KBM-7 (cell line): ENCODE results near the gene TMEM161B.
"Not testable (repeated sequence)": the region's sequence is repeated elsewhere in the genome, so short reads cannot be mapped to it uniquely, and the experiment has no call there.

Experiments
- DNase-seq: peaks from one replicate; pipeline ENCODE4 v3.0.0-alpha.2; 2015
- in situ Hi-C: fragments of 300-500 bp; cut with MboI; formaldehyde crosslinking; loops from 2 replicates; pipeline ENCODE4 v1.14.3; 2020; ENCODE audit warnings: low sequenced_read_pairs, low pct_unique_long_range_greater_than_20kb, mixed read lengths

TMEM161B gene

GRCh38 chr5:88268385-88269184, at the start of gene TMEM161B:
Gene TMEM161B, minus strand, starts transcription at chr5:88268845. Its CDS starts 122 bp downstream, at chr5:88268723.
- in situ Hi-C loops: no loop called here
- DNase-seq: peak; percentile 94

DNA sequence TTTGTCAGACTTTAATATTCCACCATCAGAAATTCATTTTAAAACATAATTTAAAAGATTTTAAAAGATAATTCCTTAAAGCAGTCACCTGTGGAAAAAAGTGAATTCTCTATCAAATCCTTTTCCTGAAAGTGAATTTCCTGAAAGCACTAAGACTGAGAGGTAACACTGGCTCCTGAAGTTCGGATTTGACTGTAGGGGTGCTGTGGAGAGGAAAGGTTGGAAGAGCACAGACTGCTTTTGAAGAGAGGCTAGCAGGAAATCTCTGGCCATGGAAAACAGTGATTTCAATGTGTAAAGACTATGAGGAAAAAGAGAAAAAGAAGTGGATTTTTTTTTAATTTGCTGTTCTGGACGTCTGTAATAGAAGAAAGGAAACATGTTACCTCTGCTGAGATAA, 35.7 kb upstream of the TMEM161B start:
- DNase-seq: no peak
- in situ Hi-C loops: no loop called here

- in situ Hi-C loops: no loop called here
- no peak for DNase-seq
Measured at GRCh38 chr5:88298425-88298824, 29.8 kb upstream of the TMEM161B start.

DNA sequence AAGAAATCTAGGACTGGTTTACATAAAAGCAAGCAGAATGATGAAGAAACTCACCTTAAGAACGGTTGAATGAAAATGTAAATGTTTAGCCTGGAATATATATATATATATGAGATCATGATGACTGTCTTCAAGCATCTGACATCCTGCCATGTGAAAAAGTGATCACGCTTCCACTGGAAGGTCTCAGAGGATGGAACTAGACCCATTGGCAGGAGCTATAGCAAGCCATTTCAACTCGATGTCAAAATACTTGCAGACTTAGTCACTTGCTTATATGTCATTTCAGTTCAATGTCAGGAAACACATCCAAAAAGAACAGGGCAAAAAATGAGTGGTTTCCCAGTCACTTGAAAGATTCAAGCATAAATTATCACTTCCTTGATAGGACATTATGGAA, 22.2 kb upstream of the TMEM161B start:
- no peak for DNase-seq
- in situ Hi-C loops: no loop called here

DNA sequence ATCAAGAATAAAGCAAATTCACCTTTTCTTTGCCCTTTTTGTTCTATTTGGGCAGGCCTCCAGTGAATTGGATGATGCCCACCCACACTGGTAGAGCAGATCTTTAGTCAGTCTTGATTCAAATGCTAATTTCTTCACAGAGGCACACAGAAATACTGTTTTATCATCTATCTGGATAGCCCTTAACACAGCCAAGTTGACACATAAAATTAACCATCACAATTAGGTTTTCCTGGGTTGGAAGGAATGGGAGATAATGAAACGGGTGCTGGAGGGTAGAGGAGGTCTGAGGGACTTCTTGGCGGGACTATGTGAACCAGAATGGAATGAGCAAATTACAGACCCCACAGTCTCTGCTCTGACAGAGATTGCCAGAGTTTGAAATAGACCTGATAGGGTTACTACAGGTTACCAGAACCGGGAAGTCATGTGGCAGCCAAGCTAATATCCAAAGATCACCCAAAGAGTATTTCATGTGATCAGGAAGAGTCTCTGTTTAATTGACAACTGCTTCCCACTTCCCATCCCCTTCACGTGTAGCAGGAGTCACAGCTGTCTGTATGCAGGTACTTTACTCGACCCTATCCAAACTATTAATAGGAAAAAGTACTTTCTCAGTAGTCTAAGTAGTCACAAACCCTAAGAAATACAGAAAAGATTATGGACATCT, 20.0 kb upstream of the TMEM161B start:
- DNase-seq: no peak
- in situ Hi-C loops: no loop called here

DNA sequence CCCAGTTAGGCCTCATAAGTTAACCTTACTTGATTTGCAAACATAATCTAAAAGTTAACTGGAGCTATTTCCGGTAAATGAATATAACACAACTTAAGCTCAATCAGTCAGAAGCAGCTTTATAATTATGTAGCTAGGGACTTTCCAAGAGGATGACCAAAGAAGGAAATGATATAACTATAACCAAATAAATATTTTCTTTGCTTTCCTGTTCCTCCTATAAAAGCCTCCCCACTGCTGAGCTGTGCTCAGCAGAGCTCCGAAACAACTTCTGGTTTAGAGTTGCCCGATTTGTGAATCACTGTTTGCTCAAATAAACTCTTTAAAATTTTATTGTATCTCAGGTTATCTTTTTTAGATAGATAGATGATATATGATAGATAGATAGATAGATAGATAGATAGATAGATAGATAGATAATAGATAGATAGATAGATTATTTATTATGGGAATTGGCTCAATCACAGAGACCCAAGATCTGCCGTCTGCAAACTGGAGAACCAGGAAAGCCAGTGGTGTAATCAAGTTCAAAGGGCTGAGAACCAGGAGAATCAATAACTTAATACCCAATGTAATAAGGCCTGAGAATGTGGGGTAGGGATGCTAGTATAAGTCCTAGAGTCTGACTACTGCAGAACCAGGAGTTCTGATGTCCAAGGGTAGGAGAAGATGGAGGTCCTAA, 19.3 kb upstream of the TMEM161B start:
- no peak for DNase-seq
- in situ Hi-C loops: no loop called here

- DNase-seq: no peak
- in situ Hi-C loops: no loop called here
Measured at GRCh38 chr5:88287302-88287701, 18.7 kb upstream of the TMEM161B start.

- DNase-seq: no peak
Measured at GRCh38 chr5:88283690-88284089, 15.0 kb upstream of the TMEM161B start.

DNA sequence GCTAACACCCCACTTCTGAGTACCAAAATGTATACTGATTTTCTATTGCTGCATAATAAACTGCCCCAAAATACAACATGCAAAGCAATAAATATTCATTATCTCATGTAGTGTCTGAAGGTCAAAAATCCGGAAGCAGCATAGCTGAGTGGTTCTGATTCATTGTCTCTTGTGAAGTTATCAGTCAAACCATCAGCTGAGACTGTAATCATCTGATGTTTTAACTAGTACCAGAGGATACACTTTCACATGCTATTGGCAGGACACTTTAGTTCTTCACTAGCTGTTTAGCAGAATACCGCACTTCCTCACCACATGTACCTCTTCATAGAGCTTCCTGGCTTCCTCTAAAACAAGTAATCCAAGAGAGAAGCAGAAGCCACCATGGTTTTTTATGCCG, 12.7 kb upstream of the TMEM161B start:
- DNase-seq: no peak
- in situ Hi-C loops: no loop called here

More at GRCh38 chr5:88283690-88284089, 15.0 kb upstream of the TMEM161B start:
- in situ Hi-C loops: no loop called here

GRCh38 chr5:88279584-88279983, 10.9 kb upstream of the TMEM161B start:
- in situ Hi-C loops: no loop called here
- DNase-seq: no peak

GRCh38 chr5:88276378-88276777, 7.7 kb upstream of the TMEM161B start:
- DNase-seq: no peak
- in situ Hi-C loops: no loop called here

- DNase-seq: no peak
- in situ Hi-C loops: no loop called here
Measured at GRCh38 chr5:88275581-88275980, 6.9 kb upstream of the TMEM161B start.

- peak; percentile 32 for DNase-seq
- in situ Hi-C loops: no loop called here
Measured at GRCh38 chr5:88269222-88269771, 652 bp upstream of the TMEM161B start.

GRCh38 chr5:88264565-88264964, 4.1 kb downstream of the TMEM161B start:
- DNase-seq, in situ Hi-C loops: not testable (repeated sequence)

DNA sequence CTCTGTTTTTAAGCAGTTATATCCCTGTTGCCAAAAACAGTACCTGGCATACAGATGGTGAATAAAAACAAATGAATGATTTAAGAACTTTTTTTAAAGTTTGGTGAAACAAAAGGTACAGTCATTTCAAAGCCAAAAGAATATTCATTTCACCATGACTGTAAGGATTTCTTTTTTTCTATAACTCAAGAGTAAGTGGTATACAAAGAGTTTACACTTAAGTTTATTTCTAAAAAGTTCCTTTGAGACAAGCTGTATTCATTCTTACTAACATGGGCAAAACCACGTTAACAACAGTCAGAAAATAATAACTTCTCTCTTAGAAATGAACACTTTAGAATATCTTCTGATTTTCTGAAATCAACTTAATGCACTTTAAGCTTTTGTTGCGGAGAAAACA, 5.3 kb downstream of the TMEM161B start:
- no peak for DNase-seq
- in situ Hi-C loops: no loop called here

DNA sequence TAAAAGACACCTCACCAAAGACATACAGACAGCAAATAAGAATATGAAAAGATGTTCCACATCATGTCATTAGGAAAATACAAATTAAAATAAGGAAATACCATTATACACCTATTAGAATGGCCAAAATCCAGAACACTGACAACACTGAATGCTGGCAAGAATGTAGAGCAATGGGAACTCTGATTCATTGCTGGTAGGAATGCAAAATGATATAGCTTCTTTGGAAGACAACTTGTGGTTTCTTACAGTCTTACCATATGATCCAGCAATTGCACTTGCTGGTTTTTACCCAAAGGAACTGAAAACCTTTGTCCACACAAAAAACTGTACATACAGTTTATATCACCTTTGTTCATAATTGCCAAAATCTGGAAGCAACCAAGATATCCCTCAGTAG, 6.5 kb downstream of the TMEM161B start:
- in situ Hi-C loops: no loop called here
- no peak for DNase-seq

DNA sequence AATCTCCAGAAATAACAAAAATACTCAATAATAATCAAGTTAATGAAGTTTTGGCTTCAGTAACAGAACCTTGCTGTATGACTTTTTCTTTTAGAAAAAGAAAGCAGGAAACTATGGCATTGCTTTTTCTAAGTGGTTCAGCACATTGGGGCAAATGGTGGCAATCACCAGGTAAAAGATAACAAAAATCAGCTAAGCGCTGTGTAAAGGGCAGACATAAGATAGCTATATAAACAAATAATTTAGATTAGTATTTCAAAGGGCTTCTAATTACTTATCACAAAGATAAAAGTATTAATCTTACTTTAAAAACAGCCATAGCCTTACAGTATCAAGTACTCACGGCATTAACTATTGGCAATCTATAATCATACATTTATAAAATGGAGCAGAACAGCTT, 10.0 kb downstream of the TMEM161B start:
- in situ Hi-C loops: no loop called here
- no peak for DNase-seq

DNA sequence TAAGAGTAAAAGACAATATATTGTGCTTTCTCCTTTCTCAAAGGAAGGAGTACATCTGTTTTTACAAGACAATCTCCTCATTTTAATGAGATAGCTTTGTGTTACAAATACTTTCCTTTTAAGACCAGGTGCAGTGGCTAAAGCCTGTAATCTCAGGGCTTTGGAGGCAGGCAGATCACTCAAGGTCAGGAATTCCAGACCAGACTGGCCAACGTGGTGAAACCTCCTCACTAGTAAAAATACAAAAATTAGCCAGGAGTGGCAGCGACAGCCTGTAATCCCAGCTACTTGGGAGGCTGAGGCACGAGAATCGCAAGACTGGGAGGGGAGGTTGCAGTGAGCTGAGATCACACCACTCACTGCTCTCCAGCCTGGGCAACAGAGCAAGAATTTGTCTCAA, 11.8 kb downstream of the TMEM161B start:
- in situ Hi-C loops: no loop called here
- DNase-seq: no peak

- in situ Hi-C loops: no loop called here
- DNase-seq: no peak
Measured at GRCh38 chr5:88256037-88256436, 12.6 kb downstream of the TMEM161B start.

DNA sequence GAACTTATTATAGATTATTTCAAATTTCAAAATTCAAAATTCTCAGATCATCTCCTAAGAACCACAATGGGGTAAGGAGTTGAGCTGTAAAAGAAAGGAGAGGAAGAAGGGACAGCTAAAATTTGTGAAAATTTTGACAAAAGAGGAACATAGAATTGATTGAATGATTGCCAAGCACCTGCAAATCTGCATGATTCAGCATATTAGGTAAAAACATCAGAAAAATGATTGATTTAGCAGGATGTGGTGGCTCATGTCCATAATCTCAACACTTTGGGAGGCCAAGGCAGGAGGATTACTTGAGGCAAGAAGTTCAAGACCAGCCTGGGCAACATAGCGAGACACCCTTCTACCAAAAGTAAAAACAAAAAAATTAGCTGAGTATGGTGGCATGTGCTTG, 14.3 kb downstream of the TMEM161B start:
- no peak for DNase-seq
- in situ Hi-C loops: no loop called here
